CD4-positive, alpha-beta T cell (primary cell): Measurements from ENCODE around the gene TCEAL5. TPM values are rescaled to one million over a fixed set of nuclear protein-coding genes. Genes with fewer than 3 reads are reported as not detected.
"Not testable (repeated sequence)": the region's sequence is repeated elsewhere in the genome, so short reads cannot be mapped to it uniquely, and the experiment has no call there.

Experiments
- ATAC-seq: fragments of 200-7000 bp; cut with Tn5 transposase; one replicate; pipeline ENCODE4 v1.10.0; 2022; ENCODE audit warnings: mild to moderate bottlenecking; ENCODE audit not compliant: poor library complexity
- CTCF ChIA-PET: fragments of 350-600 bp; sonication (Branson Sonifier 250); formaldehyde crosslinking; loops from one replicate; lab custom pipeline; 2021; ENCODE audit warnings: antibody characterized with exemption, inconsistent platforms; lab: Charles Lee
- POLR2A ChIA-PET: fragments of 350-600 bp; sonication (Branson Sonifier 250); formaldehyde crosslinking; loops from one replicate; lab custom pipeline; 2021; ENCODE audit warnings: antibody characterized with exemption, inconsistent platforms; lab: Charles Lee
- DNase-seq, 14 experiments: peaks; one replicate each; pipeline ENCODE4 v3.0.0-alpha.2; 2013 to 2020; ENCODE audit warnings: mixed read lengths in 2 of 14
- H3K27ac ChIP-seq, 2 donors: one replicate each; pipeline versions ENCODE4 v1.5.1 to v1.7.0; 2013; ENCODE audit warnings: low read length in 2 of 2, low read depth in 1 of 2, mild to moderate bottlenecking in 1 of 2
- H3K27me3 ChIP-seq, 2 experiments: 1 replicate in 1 of 2; 2 replicates in 1 of 2; pipeline versions ENCODE4 v1.6.1 to v1.7.0; 2013; ENCODE audit warnings: low read length in 2 of 2, control low read depth in 1 of 2, mild to moderate bottlenecking in 1 of 2, moderate library complexity in 1 of 2; ENCODE audit not compliant: insufficient read depth in 2 of 2, control insufficient read depth in 1 of 2
- H3K36me3 ChIP-seq: one replicate; pipeline ENCODE4 v1.6.1; 2013; ENCODE audit warnings: low read length, control low read depth; ENCODE audit not compliant: insufficient read depth
- H3K4me1 ChIP-seq: one replicate; pipeline ENCODE4 v1.6.1; 2013; ENCODE audit warnings: low read length, control low read depth; ENCODE audit not compliant: insufficient read depth
- H3K4me3 ChIP-seq: one replicate; pipeline ENCODE4 v1.5.1; 2013; ENCODE audit warnings: mild to moderate bottlenecking, low read length, moderate library complexity
- H3K9me3 ChIP-seq, 2 experiments: 1 replicate in 1 of 2; 2 replicates in 1 of 2; pipeline versions ENCODE4 v1.6.1 to v1.7.0; 2013; ENCODE audit warnings: low read length in 2 of 2, mild to moderate bottlenecking in 2 of 2, control low read depth in 1 of 2, moderate library complexity in 1 of 2; ENCODE audit not compliant: control insufficient read depth in 1 of 2, insufficient read depth in 1 of 2
- H3K27ac Mint-ChIP-seq: one replicate; pipeline ENCODE4 v1.8.0; 2020; ENCODE audit warnings: mixed read lengths
- H3K27me3 Mint-ChIP-seq: one replicate; pipeline ENCODE4 v1.8.0; 2021; ENCODE audit warnings: mixed read lengths
- H3K36me3 Mint-ChIP-seq: one replicate; pipeline ENCODE4 v1.8.0; 2021; ENCODE audit warnings: low read depth, mixed read lengths
- H3K4me1 Mint-ChIP-seq: one replicate; pipeline ENCODE4 v1.8.0; 2021; ENCODE audit warnings: low read depth, mixed read lengths
- H3K4me3 Mint-ChIP-seq: one replicate; pipeline ENCODE4 v1.8.0; 2020; ENCODE audit warnings: mild to moderate bottlenecking, mixed read lengths
- H3K9me3 Mint-ChIP-seq: one replicate; pipeline ENCODE4 v1.8.0; 2020; ENCODE audit warnings: mixed read lengths
- intact Hi-C, 2 experiments: fragments of 100-400 bp; cut with DNase I in 1 of 2; cut with micrococcal nuclease in 1 of 2; formaldehyde crosslinking; loops; one replicate each; pipeline versions ENCODE4 v1.15.1 to v1.9.0; 2023 to 2025; cut with DNase I, micrococcal nuclease
- total RNA-seq, 174 experiments: library from RNA in 2 of 174; stranded (reverse) in 2 of 174; gene quantifications; one replicate each; pipeline ENCODE4 v1.2.3 and lab custom pipeline; 2021 to 2026
- TF ChIP-seq, protein P1 (sequence below): fragments of 200-600 bp; IDR thresholded peaks from one replicate; pipeline ENCODE4 v1.8.0; 2022; ENCODE audit warnings: antibody characterized with exemption, mild to moderate bottlenecking

The TCEAL5 gene
- total RNA-seq, 2 experiments from 2014 or later = not detected

DNA sequence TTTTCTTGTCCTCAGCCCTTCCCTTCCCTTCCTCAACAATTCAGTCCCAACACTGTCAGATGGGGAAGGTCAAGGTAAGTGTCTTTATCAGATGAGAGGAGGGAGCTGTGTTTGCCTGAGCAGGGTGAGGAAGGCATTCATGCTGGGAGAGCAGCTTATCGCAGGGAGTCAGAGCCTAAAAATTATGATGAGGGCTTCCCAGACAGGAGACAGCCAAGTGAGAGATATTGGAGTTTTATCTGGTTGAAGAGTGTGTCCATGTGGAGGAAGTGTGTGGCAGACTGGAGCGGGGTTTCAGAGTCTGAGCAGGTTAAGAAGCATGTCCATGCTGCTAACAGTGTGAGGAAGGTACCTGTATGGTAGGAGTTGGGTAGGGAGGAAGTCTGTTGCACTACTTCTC, 43.3 kb downstream of the TCEAL5 start:
- Histone ChIP-seq H3K9me3 (no peaks in the 10 kb centered on the region), H3K27ac (no peak overlapping the region), H3K4me1 (no peaks in the 10 kb centered on the region), H3K27me3 (no peaks in the 10 kb centered on the region), H3K36me3 (no peaks in the 10 kb centered on the region), H3K4me3 (no peak overlapping the region)
- Mint-ChIP-seq H3K4me1 (no peaks in the 10 kb centered on the region), H3K4me3 (no peak overlapping the region), H3K9me3 (no peaks in the 10 kb centered on the region), H3K27me3 (no peaks in the 10 kb centered on the region), H3K36me3 (no peaks in the 10 kb centered on the region), H3K27ac (no peak overlapping the region)
- intact Hi-C loops = no loop called here
- CTCF ChIA-PET = no interaction called here
- no peak for ATAC-seq
- DNase-seq = no peak
- TF ChIP-seq, protein P1, sequence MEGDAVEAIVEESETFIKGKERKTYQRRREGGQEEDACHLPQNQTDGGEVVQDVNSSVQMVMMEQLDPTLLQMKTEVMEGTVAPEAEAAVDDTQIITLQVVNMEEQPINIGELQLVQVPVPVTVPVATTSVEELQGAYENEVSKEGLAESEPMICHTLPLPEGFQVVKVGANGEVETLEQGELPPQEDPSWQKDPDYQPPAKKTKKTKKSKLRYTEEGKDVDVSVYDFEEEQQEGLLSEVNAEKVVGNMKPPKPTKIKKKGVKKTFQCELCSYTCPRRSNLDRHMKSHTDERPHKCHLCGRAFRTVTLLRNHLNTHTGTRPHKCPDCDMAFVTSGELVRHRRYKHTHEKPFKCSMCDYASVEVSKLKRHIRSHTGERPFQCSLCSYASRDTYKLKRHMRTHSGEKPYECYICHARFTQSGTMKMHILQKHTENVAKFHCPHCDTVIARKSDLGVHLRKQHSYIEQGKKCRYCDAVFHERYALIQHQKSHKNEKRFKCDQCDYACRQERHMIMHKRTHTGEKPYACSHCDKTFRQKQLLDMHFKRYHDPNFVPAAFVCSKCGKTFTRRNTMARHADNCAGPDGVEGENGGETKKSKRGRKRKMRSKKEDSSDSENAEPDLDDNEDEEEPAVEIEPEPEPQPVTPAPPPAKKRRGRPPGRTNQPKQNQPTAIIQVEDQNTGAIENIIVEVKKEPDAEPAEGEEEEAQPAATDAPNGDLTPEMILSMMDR = no peak
- POLR2A ChIA-PET = no interaction called here

DNA sequence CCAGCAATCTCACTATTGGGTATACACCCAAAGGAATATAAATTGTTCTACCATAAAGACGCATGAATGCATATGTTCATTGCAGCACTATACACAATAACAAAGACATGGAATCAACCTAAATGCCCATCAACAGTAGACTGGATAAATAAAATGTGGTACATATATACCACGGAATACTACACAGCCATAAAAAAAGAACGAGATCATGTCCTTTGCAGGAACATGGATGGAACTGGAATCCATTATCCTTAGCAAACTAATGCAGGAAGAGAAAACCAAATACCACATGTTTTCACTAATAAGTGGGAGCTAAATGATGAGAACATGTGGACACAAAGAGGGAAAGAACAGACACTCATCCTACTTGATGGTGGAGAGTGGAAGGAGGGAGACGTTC, 50.6 kb downstream of the TCEAL5 start:
- intact Hi-C loops, H3K36me3 Mint-ChIP-seq, DNase-seq, H3K27ac Mint-ChIP-seq, H3K9me3 ChIP-seq, H3K4me1 ChIP-seq, H3K9me3 Mint-ChIP-seq, ATAC-seq, H3K27ac ChIP-seq, H3K4me1 Mint-ChIP-seq, H3K4me3 ChIP-seq, H3K4me3 Mint-ChIP-seq, H3K36me3 ChIP-seq, CTCF ChIA-PET, POLR2A ChIA-PET, H3K27me3 ChIP-seq: not testable (repeated sequence)
- H3K27me3 Mint-ChIP-seq = peaks cover 32% of the 10 kb centered on the region

Other genes starting within 250 kb of the TCEAL5 start
- under 1 TPM; 0.44 to 0.53 TPM for gene BEX1, start 212.6 kb downstream of the TCEAL5 start, total RNA-seq
- not detected for gene NXF3, start 183.6 kb downstream of the TCEAL5 start, total RNA-seq
- 10 to 100 TPM; 60.8 to 61.0 TPM for gene BEX4, start 61.6 kb downstream of the TCEAL5 start, total RNA-seq
- gene TCEAL8, start 21.6 kb downstream of the TCEAL5 start, total RNA-seq = 10 to 100 TPM; 12.1 to 14.9 TPM
- 10 to 100 TPM; 46.4 to 49.3 TPM for gene BEX2, start 34.2 kb upstream of the TCEAL5 start, total RNA-seq
- not detected for gene TCEAL7, start 53.5 kb upstream of the TCEAL5 start, total RNA-seq
- gene TCEAL9, start 79.8 kb upstream of the TCEAL5 start, total RNA-seq = not detected
- 10 to 100 TPM; 13.9 to 15.7 TPM for gene BEX3, start 99.8 kb upstream of the TCEAL5 start, total RNA-seq
- under 1 TPM in 1 of 2 experiments, not detected in 1; 0.16 TPM for gene RAB40A, start 242.7 kb upstream of the TCEAL5 start, total RNA-seq